ENCODE measurements around the gene C3.

DNA sequence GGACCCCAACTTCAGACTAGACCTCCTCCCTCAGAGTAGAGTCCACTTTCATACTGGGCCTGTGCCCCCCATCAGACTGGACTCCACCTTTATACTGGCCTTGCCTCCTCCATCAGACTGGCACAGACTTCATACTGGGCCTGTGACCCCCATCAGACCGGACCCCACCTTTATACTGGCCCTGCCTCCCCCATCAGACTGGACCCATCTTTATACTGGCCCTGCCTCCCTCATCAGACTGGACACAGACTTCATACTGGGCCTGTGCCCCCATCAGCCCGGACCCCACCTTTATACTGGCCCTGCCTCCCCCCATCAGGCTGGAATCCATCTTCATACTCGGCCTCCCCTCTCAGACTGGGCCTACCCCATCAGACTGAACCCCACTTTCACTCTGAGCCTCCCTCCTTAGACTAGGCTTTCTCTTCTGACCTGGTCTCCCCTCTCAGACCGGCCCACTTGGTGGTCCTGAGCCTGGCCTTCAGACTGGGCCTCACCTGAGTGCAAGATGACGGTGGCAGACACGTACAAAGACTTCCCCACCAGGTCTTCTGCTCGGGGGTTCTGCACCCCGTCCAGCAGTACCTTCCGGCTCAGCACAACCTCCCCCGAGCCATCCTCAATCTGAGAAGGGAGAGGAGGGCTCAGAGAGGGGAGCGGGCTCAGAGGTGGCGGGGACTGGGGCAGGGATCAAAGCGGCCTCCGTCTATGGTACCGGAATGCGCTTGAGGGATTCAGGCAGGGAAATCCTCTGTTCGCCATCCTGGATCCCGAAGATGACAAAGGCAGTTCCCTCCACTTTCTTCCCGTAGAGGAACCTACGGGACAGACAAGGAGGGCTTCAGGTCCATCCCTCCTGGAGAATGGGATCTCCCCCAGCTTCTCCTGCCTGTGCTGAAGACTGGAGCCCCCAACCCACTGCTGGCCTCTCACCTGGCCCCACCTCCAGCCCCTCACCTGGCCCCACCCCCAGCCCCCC, 7.5 kb downstream of the C3 start:
- TF ChIP-seq CTCF (IDR thresholded peaks at IDR 0.05; ENCODE audit: poor library complexity): no peak
- no peak for TF ChIP-seq EZH2 (IDR thresholded peaks at IDR 0.05; ENCODE audit: borderline replicate concordance)

All from hepatocyte (in vitro differentiated cells).